K562 (cell line): Measurements from ENCODE around the gene TMEM138. TPM values are rescaled to one million over a fixed set of nuclear protein-coding genes. Genes with fewer than 3 reads are reported as not detected.

Experiments used
- GTF2A2 ChIP-seq: IDR thresholded peaks from 2 replicates; pipeline ENCODE4 v1.6.1; 2016; ENCODE audit warnings: mild to moderate bottlenecking, missing genetic modification characterization, missing compliant biosample characterization
- HEY1 ChIP-seq: fragments of 250-450 bp; sonication (Bioruptor Pico); IDR thresholded peaks from 2 replicates; pipeline ENCODE4 v1.5.0; 2020; ENCODE audit warnings: mild to moderate bottlenecking, moderate library complexity, borderline replicate concordance
- MEIS2 ChIP-seq: fragments of 450-650 bp; IDR thresholded peaks from 2 replicates; pipeline ENCODE4 v1.6.1; 2014; ENCODE audit warnings: mild to moderate bottlenecking; ENCODE audit not compliant: partially characterized antibody
- VEZF1 ChIP-seq: fragments of 200-800 bp; sonication (Bioruptor generic); IDR thresholded peaks from 2 replicates; pipeline ENCODE4 v1.6.1; 2017; ENCODE audit warnings: missing genetic modification characterization, missing compliant biosample characterization
- XRCC4 ChIP-seq: IDR thresholded peaks from one replicate; pipeline ENCODE4 v1.6.1; 2011; ENCODE audit not compliant: insufficient read depth, insufficient read length; ENCODE audit errors: extremely low read depth
- ZBED1 ChIP-seq: IDR thresholded peaks from 2 replicates; pipeline ENCODE4 v1.6.1; 2014
- ZBTB7A ChIP-seq: IDR thresholded peaks from 2 replicates; pipeline ENCODE4 v1.6.1; 2011; ENCODE audit warnings: low read depth, mild to moderate bottlenecking, low read length, moderate library complexity, borderline replicate concordance; ENCODE audit not compliant: control insufficient read depth
- ZNF12 ChIP-seq: sonication (generic); formaldehyde crosslinking; IDR thresholded peaks from 2 replicates; pipeline ENCODE4 v1.4.0; 2020; ENCODE audit warnings: mild to moderate bottlenecking, missing genetic modification reagents
- ZNF57 ChIP-seq: fragments of 450-650 bp; formaldehyde crosslinking; IDR thresholded peaks from 2 replicates; pipeline ENCODE4 v1.4.0; 2020; ENCODE audit warnings: mild to moderate bottlenecking, moderate library complexity
- polyA plus RNA-seq, 8 experiments: library from polyadenylated mRNA; depleted of rRNA in 4 of 8; stranded (reverse) in 5 of 8; unstranded in 3 of 8; fragments of >200 nt; fragmentation: Nextera tagmentation in 2 of 8; fragmentation: Illumina TruSeq in 1 of 8; extraction: Ambion mirVana in 2 of 8; extraction: Trizol in 1 of 8; gene quantifications; 2 replicates each; pipeline versions ENCODE4 v1.2.1 to v1.2.3, GENCODE V29; 2011 to 2014; ENCODE audit warnings: inconsistent platforms in 1 of 8, missing spikeins in 1 of 8
- total RNA-seq, 7 experiments: library from RNA; depleted of rRNA in 6 of 7; stranded (reverse); fragments of >200 nt in 6 of 7; fragmentation: Illumina TruSeq in 2 of 7; extraction: Trizol in 2 of 7; gene quantifications; 2 replicates each; pipeline versions ENCODE4 v1.2.1 to v1.2.3, GENCODE V29; 2011 to 2021; ENCODE audit warnings: low replicate concordance in 1 of 7
- TF ChIP-seq, protein P1 (sequence below): fragments of 450-650 bp; formaldehyde crosslinking; conservative IDR thresholded peaks from 2 replicates; pipeline ENCODE4 v1.4.0; 2022; ENCODE audit warnings: mild to moderate bottlenecking, missing genetic modification characterization

TMEM138 gene
- total and polyA plus RNA-seq, 9 of the 15 experiments (the other 6 are each of a cell fraction or from before 2014, with no cell fraction given), result 23.2 to 168 (median 63.1) TPM

GRCh38 chr11:61341706-61342105 is 20.5 kb upstream of the TMEM138 start (continued):
- TF ChIP-seq ZNF12 (CRISPR knock-in tag) (no peak), ZNF57 (no peak), VEZF1 (CRISPR knock-in tag) (no peak), ZBTB7A (no peak), HEY1 (no peak), ZBED1 (no peak), GTF2A2 (tag) (no peak), MEIS2 (no peak), XRCC4 (no peak)
- TF ChIP-seq, protein P1, sequence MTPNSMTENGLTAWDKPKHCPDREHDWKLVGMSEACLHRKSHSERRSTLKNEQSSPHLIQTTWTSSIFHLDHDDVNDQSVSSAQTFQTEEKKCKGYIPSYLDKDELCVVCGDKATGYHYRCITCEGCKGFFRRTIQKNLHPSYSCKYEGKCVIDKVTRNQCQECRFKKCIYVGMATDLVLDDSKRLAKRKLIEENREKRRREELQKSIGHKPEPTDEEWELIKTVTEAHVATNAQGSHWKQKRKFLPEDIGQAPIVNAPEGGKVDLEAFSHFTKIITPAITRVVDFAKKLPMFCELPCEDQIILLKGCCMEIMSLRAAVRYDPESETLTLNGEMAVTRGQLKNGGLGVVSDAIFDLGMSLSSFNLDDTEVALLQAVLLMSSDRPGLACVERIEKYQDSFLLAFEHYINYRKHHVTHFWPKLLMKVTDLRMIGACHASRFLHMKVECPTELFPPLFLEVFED, result no peak
